Stimulated activated CD4-positive, alpha-beta T cell treated with anti-CD3 and anti-CD28 coated beads, Interleukin-15, amount 100 ng/mL, for 1 hour (primary cell): ENCODE measurements around the gene MICALL2.
A peak's percentile ranks its signal among the peaks of the same experiment; 100 is the strongest.

ENCODE experiments used
- DNase-seq, 2 donors: peaks; one replicate each; pipeline ENCODE4 v3.0.0-alpha.2; 2020; ENCODE audit warnings: low read depth in 1 of 2, low spot score in 1 of 2

MICALL2 gene

DNA sequence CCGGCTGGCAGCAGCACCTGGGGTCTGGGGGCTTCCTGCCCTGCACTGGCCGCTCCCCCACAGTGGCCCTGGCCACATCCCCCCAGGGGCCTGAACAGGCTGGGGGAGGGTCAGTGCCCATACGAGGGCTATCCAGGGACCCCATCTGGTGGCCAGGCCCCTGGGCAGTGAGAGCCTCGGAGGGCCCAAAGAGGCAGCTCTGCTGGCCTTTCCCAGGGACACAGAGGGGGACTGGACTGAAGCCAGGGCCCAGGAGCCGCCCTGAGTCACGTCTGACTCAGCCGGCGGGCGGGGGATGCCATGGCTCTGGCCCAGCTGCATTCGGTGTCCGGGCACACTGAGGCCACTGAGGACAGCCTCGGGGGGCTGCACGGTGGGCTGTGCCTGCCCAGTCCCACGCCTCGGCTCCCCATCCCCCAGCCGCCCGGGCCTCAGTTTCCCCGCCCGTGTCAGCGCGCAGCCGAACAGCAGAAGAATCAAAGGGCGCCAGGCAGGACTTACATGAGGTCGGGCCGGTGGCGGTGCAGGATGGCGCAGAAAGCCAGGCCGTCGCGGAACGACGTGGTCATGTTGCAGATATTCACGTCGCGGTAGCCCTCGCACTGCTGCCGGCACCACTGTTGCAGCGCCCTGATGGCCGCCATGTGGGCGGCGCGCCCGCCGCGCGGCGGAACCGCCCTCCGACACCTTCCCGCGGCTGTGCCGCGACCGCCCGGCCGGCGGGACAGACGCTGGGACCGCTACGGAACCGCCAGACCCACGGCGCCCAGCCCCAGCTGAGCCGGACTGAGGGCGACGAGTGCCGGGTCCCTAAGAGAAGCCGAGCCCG is at the start of gene MICALL2:
MICALL2 (minus strand) TSS at position 788 of the 829 bp plus-strand sequence; CDS start at position 644, 144 bp downstream.
- peak in 1 of 2 donors; percentile 17 for DNase-seq

- DNase-seq = no peak
These were observed 49.0 kb upstream of the MICALL2 start for GRCh38 chr7:1508277-1508758.

DNA sequence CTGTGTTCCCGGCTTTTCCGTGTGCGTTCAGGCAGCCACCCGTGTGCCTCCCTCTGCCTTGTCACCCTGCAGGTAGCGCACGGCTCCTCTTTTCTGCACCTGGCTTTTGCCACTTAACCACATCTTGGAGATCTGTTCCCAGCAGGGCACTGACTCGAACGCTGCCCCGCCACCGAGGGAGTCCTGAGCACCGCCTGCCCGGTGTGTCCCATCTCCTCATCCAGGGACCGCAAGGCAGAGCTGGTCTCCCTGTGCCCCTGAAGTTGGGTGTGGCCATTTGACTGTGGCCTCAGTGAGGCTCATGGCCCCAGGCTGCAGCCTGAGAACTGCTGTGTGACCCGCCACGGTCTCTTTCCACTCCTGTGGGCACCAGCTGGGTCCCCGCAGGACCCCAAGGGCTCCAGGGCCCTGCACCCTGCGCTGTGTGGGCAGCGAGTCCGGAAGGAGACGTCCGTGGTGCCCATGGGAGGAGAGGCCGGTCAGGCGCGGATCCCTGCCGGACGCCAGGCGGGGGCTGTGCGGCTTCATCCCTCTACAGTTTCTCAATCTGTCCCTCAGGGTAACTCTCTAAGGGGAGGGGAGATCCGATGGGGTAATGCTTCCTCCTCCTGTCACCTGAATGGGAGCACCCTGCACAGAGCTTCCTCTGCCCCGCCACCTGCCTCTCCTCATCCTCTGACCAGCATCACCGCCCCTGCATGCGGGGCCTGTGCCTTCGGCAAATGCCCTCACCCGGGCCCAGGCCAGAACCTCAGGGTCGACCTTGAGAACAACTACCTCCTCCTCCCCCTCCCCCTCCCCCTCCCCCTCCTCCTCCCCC is 46.7 kb upstream of the MICALL2 start:
- DNase-seq = no peak

DNA sequence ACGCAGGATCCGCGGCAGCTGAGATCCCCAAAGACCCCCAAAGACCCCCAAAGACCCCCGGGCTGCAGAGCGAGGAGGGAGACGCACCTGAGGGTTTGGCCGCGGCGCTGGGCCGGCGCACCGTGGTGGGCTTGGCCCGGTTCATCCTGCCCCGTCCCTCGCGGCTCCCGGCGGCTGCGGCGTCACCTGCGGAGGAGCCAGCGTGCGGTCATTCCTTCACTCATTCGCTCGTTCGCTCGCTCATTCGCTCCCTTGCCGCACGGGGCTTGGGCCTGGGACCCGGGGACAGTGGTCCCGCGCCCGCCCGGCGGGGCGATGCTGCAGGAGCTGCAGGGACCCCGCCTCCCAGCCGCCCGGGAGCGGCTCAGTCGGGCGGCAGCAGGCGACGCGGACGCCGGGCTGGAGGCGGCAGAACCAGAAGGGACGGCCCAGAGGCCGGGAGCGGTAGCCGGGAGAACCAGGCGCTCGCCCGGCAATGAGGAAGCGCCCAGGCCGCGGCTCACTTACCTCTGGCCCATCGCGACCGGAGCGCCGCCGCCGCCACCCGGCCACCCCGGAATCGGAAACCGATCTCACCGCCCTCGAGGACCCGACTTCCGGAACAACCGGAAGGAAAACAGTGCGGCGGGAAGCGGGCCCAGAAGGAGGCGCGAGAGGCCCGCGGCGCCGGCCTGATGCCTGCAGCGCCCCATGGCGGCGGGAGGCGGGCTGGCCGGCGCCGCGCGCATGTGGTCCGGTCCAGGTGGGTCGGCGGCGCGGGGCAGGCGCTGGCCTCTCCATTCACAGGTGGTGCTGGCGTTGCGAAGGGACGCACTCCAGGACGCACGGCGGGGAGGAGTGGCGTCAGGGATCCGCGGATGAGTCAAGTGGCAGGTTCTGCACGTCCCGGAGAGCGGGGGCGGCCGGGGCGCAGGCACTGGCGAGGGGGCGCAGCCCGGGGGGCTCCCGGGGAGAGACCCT is 44.8 kb upstream of the MICALL2 start, which contains the start of gene INTS1:
INTS1 (minus strand) TSS at position 574 of the 960 bp plus-strand sequence; CDS start at position 145, 429 bp downstream.
- peak; percentile 79 to 80 for DNase-seq

DNA sequence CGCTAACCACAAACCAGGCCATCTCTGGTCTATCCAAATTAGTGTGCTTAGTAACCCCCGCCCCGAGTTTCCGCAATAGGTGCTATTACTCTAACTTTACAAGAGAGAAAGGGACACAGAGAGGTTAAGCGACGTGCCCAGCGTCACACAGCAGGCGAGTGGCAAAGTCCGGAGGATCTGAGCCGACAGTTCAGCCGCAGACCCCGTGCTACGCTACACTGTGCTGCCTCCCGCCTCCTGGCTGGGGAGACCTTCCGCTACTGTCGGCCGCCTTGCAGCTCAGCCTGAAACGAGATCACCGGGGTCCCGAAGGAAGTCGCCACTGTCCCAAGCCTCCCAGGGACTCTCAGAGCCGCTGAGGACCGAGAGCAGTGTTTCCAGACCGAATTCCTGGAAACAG is 44.1 kb upstream of the MICALL2 start:
- DNase-seq = no peak

GRCh38 chr7:1502845-1503244 is 43.6 kb upstream of the MICALL2 start:
- no peak for DNase-seq

GRCh38 chr7:1501487-1502270 is 42.4 kb upstream of the MICALL2 start:
- DNase-seq = no peak

- DNase-seq = no peak
These were observed 41.0 kb upstream of the MICALL2 start for GRCh38 chr7:1500064-1500807.

- DNase-seq = no peak
These were observed 40.2 kb upstream of the MICALL2 start for GRCh38 chr7:1499367-1500029.

DNA sequence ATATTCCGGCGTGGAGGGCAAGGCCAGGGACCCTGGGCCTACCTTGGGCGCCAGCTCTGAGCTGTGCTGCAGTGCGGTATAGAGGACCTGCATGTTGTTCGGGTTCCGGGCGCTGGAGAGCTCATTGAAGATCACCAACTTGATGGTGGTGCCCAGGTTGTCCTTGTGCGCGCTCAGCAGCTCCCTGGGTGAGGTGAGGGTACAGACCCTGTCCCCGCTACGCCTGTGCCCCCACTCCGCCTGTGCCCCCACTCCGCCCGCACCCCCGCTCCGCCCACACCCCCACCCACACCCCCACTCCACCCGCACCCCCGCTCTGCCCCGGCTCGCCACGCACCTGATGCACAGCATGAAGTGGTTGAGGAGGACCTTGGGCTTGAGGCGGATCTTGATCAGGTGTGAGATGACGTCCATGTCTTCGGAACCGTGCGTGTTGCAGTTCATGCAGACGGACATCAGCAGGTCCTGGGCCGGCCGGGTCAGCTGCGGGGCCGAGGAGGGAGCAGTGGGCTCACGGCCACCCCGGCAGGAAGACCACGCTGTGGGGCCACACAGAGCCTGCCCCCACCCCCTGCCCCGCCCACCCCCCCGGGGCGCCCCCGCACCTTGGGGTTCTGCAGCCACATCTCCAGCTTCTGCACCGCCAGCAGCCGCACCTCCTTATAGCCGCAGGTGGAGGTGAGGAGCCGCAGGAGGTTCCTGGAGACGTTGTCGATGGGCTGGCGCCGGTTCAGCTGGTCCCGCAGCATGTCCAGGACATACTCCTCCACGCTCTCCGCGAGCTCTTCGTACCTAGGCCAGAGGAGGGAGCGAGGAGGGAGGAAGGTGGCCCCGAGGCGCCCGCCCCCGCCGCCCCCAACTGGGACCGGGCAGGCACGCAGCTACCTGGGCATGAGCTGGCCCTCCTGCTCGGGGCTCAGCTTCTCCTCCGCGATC is 39.4 kb upstream of the MICALL2 start:
- no peak for DNase-seq

DNA sequence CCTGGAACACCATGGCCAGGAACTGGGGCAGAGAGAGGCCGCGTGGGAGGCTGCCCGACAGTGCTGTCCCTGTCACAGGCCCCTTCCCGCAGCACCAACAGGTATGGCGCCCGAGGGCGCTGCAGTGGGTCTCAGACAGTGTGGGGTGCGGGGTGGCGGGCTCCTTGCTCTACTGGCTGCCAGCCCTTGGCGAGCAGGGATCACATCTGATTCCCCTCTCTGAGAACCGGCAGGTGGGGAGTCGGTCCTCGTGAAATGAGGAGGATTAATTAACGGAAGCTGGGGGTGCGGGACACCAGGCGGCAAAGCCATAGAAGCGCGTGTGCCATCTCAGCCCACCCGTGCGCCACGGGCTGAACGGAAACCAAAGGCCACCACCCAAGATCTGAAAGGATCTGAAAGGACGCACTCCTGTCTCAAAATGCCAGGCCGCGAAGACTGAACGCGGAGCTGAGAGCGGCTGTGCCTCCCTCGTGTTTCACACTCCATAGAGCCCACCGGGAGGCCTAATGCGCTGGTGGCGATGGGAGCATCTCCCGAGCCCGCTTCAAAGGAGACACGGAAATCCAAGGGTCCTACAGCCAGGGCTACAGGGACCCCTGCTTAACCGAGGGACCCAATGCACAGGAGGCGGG is 38.1 kb upstream of the MICALL2 start:
- no peak for DNase-seq

DNA sequence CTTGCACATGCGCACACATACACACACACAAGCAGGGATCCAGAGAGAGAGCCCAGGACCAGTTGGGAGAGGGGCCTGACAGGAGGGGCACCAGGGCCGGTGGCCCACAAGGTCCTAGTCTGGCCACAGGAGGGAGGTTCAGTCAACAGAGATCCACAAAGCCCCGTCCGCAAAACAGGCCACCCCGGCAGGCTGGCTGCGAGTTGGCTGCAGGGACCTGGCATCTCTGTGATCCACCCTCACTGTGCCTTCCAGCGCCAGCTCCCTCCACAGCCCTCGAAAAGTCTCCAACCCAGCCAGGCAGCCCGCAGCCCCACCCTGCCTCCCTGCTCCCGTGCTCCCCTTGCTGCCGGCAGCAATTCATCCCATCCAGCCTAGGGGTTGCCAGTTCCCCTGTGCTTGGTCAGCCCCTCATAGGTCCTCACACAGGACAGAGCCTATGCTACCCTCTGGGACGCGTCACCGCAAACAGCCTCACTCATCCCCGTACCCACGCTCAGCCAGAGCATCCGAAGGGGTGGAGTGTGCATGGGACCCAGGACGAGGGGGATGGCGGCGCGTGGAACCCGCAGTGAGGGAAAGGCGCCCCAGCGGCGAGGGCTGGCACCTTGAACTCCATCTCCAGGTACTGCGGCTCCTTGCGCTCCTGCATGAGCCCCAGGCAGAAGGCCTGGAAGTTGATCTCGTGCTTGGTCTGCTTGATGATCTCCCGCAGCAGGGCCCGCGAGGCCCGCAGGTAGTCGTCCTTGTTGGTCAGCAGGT is 37.4 kb upstream of the MICALL2 start:
- no peak for DNase-seq

GRCh38 chr7:1495564-1496242 is 36.4 kb upstream of the MICALL2 start:
- DNase-seq = no peak

DNA sequence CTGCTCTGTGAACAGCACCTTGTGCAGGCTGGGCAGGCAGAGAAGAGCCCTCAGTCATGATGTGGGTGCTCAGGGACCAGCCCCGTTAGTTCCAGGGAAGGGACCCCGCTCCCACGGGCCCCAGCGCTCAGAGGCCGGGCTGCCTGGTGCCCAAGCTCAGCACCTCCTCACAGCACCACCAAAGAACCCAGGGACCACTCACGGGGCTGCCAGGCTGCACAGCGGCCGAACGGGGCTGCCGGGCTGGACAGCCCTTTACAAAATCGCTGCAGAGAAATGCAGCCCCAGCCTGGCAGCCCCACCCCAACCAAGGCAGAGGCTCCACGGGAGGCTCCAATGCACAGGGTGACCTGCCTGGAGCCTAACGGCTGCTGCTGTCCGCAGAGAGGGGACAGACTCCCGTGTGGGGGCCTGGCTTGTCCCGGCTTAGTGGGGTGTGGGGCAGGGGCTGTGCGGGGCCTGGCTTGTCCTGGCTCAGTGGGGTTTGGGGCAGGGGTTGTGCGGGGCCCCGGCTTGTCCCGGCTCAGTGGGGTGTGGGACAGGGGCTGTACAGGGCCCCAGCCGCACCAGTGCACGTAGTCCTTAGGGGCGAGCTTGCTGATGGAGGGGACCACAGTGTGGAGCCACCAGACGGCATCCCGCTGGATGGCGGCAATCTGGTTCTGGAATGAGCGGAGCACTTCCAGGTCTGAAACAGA is 35.7 kb upstream of the MICALL2 start:
- DNase-seq = no peak

DNA sequence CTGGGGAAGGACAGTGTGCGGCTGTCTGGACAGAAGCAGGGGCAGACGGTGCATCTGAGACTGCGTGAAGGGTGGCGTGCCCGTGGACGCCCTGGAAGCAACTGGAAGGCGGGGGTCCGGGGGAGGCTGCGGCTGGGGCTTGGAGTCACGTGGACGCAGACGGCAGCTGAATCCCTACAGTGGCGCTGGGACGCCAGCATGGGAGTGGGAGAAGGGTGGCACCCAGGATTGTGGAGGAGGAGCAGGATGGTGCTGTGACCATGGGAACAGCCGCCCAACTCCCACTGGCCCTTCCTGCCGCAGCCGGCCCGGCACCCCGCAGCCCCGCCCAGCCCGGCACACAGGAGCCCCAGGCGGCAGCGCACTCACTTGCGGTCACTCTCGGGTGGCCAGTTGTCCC is 35.2 kb upstream of the MICALL2 start:
- no peak for DNase-seq
